Fibroblast of villous mesenchyme (primary cell): ENCODE results near the gene LRIF1. TPM values are rescaled to one million over a fixed set of nuclear protein-coding genes. Genes with fewer than 3 reads are reported as not detected.

ENCODE experiments used
- DNase-seq: peaks from one replicate; pipeline ENCODE4 v3.0.0-alpha.2; 2010; ENCODE audit warnings: low read depth
- H3K4me3 ChIP-seq: 2 replicates; pipeline ENCODE4 v1.5.1; 2011; ENCODE audit warnings: low read depth, mild to moderate bottlenecking, low read length
- total RNA-seq: library from RNA; depleted of rRNA; stranded (reverse); fragments of >200 nt; gene quantifications from 2 replicates; pipeline ENCODE4 v1.2.3, GENCODE V29; 2012
- TF ChIP-seq, protein P1 (sequence below): IDR thresholded peaks from 2 replicates; pipeline ENCODE4 v1.5.1; 2012; ENCODE audit warnings: low read depth, mild to moderate bottlenecking, low read length; ENCODE audit not compliant: insufficient read depth

LRIF1 gene
- total RNA-seq, 1 donor: 19.4 TPM

DNA sequence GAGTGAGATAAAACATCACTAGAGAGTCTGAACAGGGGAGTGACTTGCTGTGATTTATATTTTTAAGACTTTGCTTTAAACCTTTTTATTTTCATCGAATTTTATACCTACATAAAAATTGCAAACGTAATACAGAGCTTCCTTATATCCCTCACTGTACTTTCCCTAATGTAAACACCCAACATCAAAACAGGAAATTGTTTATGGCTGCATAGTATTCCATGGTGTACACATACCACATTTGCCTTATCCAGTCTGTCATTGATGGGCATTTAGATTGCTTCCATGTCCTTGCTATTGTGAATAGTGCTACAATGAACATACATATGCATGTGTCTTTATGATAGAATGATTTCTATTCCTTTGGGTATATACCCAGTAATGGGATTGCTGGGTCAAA, 34.8 kb downstream of the LRIF1 start:
- TF ChIP-seq, protein P1, sequence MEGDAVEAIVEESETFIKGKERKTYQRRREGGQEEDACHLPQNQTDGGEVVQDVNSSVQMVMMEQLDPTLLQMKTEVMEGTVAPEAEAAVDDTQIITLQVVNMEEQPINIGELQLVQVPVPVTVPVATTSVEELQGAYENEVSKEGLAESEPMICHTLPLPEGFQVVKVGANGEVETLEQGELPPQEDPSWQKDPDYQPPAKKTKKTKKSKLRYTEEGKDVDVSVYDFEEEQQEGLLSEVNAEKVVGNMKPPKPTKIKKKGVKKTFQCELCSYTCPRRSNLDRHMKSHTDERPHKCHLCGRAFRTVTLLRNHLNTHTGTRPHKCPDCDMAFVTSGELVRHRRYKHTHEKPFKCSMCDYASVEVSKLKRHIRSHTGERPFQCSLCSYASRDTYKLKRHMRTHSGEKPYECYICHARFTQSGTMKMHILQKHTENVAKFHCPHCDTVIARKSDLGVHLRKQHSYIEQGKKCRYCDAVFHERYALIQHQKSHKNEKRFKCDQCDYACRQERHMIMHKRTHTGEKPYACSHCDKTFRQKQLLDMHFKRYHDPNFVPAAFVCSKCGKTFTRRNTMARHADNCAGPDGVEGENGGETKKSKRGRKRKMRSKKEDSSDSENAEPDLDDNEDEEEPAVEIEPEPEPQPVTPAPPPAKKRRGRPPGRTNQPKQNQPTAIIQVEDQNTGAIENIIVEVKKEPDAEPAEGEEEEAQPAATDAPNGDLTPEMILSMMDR: no peak
- no peak for DNase-seq
- H3K4me3 ChIP-seq: no peak overlapping the region

DNA sequence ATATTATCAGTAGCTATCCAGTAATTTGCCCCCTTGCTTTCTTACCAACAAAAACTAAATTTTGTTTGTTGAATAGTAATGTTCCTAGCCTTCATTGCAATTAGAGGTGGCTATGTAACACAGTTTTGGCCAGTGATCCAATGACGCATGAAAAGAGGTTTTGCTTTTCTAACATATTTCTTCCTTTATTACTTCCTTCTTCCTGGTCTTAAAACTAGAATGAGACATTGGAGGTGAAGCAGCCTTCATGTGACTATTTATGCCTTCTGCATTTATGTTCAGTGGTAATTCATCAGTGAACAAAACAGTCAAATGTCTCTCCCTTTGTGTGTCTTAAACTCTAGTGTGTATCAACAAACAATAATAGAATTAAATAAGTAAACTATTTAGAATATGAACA, 35.5 kb downstream of the LRIF1 start:
- DNase-seq: no peak
- H3K4me3 ChIP-seq: no peak overlapping the region
- TF ChIP-seq, protein P1: no peak

DNA sequence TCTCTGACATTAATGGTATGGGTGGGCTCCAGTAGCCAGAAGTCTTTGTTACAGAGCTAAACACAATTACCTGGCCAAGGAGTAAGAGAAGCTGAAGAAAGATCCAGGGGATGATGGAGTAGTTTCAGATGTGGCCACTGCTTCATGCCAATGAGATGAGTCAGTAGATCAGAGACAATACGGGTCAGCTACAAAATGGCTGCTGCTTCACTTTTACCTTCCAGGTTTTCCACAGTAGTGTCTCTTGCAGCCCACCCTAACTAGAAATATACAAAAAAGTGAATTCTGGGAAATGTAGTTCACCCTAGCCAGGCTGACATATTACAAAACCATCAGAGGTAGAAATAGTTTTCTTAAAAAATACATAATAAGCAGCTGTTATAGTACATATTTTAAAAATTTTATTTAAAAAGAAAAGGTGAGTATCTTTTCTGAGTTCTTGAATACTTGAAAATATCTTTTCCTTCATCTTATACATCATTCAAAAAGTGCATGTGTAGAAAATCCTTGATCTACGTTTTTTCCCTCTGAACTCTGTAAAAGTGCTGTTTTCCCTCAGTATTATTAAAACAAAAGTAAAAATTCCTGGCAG, 36.1 kb downstream of the LRIF1 start:
- no peak overlapping the region for H3K4me3 ChIP-seq
- no peak for DNase-seq
- TF ChIP-seq, protein P1: no peak

DNA sequence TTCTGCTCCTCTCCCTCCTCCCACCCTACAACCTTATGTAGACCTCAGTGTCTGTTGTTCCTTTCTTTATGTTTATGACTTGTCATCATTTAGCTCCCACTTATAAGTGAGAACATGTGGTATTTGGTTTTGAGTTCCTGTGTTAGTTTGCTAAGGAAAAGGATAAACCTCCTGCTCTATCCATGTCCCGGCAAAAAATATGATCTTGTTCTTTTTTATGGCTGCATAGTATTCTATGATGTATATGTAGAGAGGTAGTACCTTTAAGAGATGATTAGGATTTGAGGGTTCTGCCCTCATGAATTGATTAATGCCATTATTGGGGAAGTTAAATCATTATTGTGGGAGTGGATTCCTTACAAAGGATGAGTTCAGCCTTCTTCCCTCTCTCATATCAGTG, 41.8 kb downstream of the LRIF1 start:
- DNase-seq: no peak
- TF ChIP-seq, protein P1: no peak
- H3K4me3 ChIP-seq: no peak overlapping the region

DNA sequence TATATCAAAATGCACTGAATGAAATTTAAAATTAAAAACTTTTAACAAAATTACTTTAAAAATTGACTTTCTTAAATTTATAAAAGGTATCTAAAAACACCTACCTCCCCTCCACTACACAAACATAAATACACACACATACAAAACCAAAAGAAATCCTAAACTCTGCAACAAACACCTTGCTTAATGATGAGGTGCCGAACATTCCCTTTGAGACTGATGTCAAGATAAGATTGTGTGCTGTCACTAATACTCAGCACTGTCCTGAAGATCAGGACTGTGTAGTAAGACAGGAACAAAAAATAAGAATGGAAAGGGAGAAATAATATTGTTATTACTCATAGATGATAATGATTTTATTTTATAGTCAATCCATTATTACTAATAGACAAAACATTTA, 45.7 kb downstream of the LRIF1 start:
- no peak for DNase-seq
- H3K4me3 ChIP-seq: no peak overlapping the region
- TF ChIP-seq, protein P1: no peak

DNA sequence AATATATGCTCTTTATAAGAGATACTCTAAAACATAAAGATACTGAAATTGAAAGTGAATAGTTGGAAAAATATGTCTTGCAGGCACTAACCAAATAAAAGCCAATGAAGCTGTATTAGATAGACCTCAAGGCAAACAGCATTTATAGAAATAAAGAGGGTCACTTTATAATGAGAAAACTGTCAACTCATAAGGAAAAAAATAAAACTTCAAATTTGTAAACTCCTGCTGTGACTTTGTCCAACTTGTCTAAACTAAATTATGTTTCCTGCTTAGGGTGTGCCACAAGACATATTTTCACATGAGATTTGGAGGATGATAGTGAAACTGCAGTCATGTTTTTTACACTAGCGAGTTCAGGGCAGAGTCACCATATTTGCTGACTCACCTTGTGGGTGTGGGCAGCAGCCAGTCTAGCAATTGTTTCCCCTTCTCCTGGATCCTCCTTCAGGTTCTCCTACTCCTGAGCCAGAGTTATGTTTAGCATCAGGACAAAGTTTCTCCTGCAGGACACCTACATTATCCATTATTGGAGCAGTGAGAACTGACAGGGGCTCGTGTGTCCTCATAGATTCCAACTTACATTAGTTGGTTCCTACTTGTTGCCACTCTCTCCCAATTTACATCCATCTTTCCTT, 46.9 kb downstream of the LRIF1 start:
- no peak overlapping the region for H3K4me3 ChIP-seq
- TF ChIP-seq, protein P1: no peak
- peak; percentile 26 for DNase-seq

DNA sequence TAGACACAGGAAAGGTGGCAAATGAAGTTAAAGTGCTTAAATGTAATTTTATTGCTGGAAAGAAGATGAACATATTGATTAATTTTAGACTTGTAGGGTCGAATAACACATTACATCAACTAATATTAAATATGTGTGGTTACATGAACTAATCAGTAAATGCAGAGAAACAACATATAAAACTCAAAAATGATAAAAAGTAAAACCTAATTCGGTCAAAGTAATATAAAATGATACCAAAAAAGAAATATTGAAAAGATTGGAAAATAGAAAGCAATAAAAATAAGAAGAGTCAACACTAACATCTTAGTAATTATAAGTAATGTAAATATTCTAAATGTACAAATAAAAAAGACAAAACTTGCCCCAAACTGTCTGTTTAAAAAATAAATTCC, 47.5 kb downstream of the LRIF1 start:
- no peak for DNase-seq
- TF ChIP-seq, protein P1: no peak
- no peak overlapping the region for H3K4me3 ChIP-seq
